ENCODE measurements around the gene MARVELD3.

GRCh38 chr16:71622088-71622487 is 3.9 kb upstream of the MARVELD3 start:
- TF ChIP-seq CTCF (IDR thresholded peaks at IDR 0.05) (no peak), POLR2A (IDR thresholded peaks at IDR 0.05) (no peak)
